Body of pancreas (tissue), 4 donors: ENCODE data around the gene SYNPO2.

Experiments used
- POLR2A ChIP-seq, 3 donors: fragments of 450-650 bp; IDR thresholded peaks; one replicate each; pipeline ENCODE4 v1.6.1; 2016; ENCODE audit warnings: antibody characterized with exemption in 3 of 3, mild to moderate bottlenecking in 2 of 3
- TF ChIP-seq, protein P1 (sequence below), 7 experiments: fragments of 450-650 bp in 4 of 7; fragments of 200-600 bp in 3 of 7; sonication (generic) in 3 of 7; IDR thresholded peaks; one replicate each; pipeline ENCODE4 v1.5.1; 2016 to 2019; ENCODE audit warnings: antibody characterized with exemption in 7 of 7

DNA sequence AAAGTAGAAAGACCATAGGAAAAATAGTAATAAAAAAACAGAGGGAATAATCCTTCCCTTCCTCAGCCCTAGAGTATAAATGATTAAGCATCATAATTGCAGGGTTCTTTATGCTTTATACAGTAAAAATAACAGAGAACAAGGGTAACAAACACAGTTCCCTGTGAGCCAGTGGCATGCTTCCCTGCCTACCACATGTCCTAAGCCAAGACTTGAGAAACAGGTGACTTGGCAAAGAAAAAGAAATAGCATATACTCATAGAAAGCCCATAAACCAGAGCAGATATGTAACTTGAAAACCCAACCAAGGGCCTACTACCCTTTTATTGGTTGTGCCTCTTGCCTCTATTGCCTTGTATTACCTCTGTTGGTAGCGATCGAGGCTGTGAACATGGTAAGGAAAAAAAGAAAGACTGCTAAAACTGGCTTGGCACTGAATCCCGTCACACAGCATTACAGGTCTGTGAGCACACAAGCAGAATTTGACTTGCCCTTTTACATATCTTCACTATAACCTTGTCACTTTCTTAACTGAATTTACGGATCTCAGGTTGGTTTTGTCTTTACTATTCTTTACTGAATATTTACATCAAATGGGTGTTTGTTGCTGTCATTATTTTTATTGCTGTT, 216.1 kb downstream of the SYNPO2 start:
- TF ChIP-seq, protein P1, sequence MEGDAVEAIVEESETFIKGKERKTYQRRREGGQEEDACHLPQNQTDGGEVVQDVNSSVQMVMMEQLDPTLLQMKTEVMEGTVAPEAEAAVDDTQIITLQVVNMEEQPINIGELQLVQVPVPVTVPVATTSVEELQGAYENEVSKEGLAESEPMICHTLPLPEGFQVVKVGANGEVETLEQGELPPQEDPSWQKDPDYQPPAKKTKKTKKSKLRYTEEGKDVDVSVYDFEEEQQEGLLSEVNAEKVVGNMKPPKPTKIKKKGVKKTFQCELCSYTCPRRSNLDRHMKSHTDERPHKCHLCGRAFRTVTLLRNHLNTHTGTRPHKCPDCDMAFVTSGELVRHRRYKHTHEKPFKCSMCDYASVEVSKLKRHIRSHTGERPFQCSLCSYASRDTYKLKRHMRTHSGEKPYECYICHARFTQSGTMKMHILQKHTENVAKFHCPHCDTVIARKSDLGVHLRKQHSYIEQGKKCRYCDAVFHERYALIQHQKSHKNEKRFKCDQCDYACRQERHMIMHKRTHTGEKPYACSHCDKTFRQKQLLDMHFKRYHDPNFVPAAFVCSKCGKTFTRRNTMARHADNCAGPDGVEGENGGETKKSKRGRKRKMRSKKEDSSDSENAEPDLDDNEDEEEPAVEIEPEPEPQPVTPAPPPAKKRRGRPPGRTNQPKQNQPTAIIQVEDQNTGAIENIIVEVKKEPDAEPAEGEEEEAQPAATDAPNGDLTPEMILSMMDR (IDR thresholded peaks at IDR 0.05) = no peak
- TF ChIP-seq POLR2A (IDR thresholded peaks at IDR 0.05) = no peak
